Mucosa of descending colon (tissue), 3 donors: ENCODE data around the gene TFAP2A. TPM values are rescaled to one million over a fixed set of nuclear protein-coding genes. Genes with fewer than 3 reads are reported as not detected.

Experiments used
- ATAC-seq: fragments of 200-7000 bp; cut with Tn5 transposase; one replicate; pipeline ENCODE4 v1.9.1; 2020; ENCODE audit warnings: mild to moderate bottlenecking, moderate library complexity
- DNase-seq, 3 donors: peaks; one replicate each; pipeline ENCODE4 v3.0.0-alpha.2; 2020
- H3K36me3 ChIP-seq: fragments of 200-600 bp; one replicate; pipeline ENCODE4 v1.8.0; 2021; ENCODE audit warnings: low read depth, mild to moderate bottlenecking
- H3K4me1 ChIP-seq: fragments of 200-600 bp; one replicate; pipeline ENCODE4 v1.8.0; 2021; ENCODE audit warnings: low read depth, mild to moderate bottlenecking
- H3K4me3 ChIP-seq: fragments of 200-600 bp; one replicate; pipeline ENCODE4 v1.8.0; 2021; ENCODE audit warnings: mild to moderate bottlenecking
- H3K9me3 ChIP-seq: fragments of 200-600 bp; one replicate; pipeline ENCODE4 v1.8.0; 2021; ENCODE audit warnings: mild to moderate bottlenecking
- CTCF ChIP-seq: fragments of 200-600 bp; IDR thresholded peaks from one replicate; pipeline ENCODE4 v1.8.0; 2022; ENCODE audit warnings: antibody characterized with exemption, mild to moderate bottlenecking
- intact Hi-C, 2 donors: fragments of 100-400 bp; cut with DNase I in 1 of 2; cut with micrococcal nuclease in 1 of 2; formaldehyde crosslinking; loops; one replicate each; pipeline versions ENCODE4 v1.11.0 to v1.11.1; 2022; cut with DNase I, micrococcal nuclease
- total RNA-seq, 3 donors: library from RNA; stranded (reverse); fragmentation: NEBNext Ultra II Directional in 2 of 3; extraction: Animal tissue kit (Norgen Biotek cat#: 25700) in 2 of 3; gene quantifications; one replicate each; pipeline versions ENCODE4 v1.2.1 to v1.2.4, GENCODE V29; 2021 to 2023
- donor health status: DM: no; HTN: no; CAD: no; lungs with moderate emphysema.
- donor health status: DM: no; HTN: no; CAD: no.
- donor health status: DM: no; HTN: yes; CAD: no.

Gene TFAP2A
- total RNA-seq, 3 donors from 2014 or later = 0.09 to 0.98 (median 0.53) TPM

DNA sequence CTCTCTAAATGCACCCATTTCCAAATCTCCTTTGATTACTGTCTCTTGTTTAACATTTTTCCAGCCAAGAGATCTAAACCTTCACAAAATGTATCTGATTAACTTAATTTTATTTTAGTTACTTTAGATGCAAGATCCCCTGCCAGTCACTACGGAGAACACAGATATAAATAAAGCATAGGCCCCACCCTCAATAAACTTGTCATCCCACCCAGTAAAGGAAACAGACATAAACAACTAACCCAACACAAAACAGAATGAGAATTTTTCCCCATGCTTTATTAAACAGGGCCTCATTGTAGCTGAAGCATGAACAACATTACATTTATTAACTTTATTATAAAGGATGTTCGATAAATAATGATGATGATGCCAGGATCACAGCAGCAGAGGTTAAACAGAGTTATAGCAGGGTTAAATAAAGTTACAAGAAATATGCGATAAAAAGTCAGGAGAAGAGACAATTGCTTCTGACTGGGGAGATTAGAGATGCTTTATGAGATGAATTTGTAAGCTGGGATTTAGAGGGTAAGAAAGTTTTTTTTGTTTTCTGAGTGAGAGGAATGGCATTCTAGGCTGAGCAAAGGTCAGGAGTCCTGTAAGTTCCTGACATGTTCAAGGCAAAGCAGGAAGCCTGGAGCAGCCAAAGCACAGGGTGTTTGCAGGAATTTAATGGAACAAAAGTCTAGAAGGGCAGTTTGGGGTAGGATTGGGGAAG is 41.1 kb downstream of the TFAP2A start:
- no peak for TF ChIP-seq CTCF
- Histone ChIP-seq H3K4me3 (no peak overlapping the region), H3K9me3 (no peaks in the 10 kb centered on the region), H3K36me3 (no peaks in the 10 kb centered on the region), H3K4me1 (no peaks in the 10 kb centered on the region)
- intact Hi-C loops = no loop called here
- DNase-seq (no peak), ATAC-seq (no peak)

- DNase-seq = no peak
- TF ChIP-seq CTCF = no peak
Measured at GRCh38 chr6:10369896-10370295, 45.0 kb downstream of the TFAP2A start.

DNA sequence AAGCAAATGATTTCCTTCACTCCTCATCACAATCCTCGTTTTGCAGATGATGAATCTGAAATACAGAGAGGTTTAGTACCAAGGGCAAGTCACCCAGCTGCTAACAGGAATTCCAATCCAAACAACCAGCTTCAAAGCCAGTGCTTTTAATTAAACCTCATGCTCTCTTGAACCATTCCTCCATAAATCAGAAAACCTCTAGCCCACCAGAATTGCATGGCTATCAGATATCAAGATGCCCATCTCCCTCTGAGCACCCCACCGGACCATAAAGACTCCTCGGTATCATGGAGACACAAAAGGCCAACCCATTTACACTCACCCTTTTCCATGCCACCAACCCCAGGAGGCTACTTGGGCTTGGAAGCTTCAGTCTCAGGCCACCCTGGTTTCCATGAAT is 46.0 kb downstream of the TFAP2A start:
- ATAC-seq (no peak), DNase-seq (no peak)
- intact Hi-C loops = no loop called here
- Histone ChIP-seq H3K4me3 (no peak overlapping the region), H3K4me1 (no peaks in the 10 kb centered on the region), H3K9me3 (no peaks in the 10 kb centered on the region), H3K36me3 (no peaks in the 10 kb centered on the region)
- no peak for TF ChIP-seq CTCF

More at GRCh38 chr6:10369896-10370295, 45.0 kb downstream of the TFAP2A start:
- H3K36me3 ChIP-seq = no peaks in the 10 kb centered on the region
- ATAC-seq = no peak
- intact Hi-C loops = no loop called here
- H3K9me3 ChIP-seq = no peaks in the 10 kb centered on the region
- no peaks in the 10 kb centered on the region for H3K4me1 ChIP-seq
- no peak overlapping the region for H3K4me3 ChIP-seq

DNA sequence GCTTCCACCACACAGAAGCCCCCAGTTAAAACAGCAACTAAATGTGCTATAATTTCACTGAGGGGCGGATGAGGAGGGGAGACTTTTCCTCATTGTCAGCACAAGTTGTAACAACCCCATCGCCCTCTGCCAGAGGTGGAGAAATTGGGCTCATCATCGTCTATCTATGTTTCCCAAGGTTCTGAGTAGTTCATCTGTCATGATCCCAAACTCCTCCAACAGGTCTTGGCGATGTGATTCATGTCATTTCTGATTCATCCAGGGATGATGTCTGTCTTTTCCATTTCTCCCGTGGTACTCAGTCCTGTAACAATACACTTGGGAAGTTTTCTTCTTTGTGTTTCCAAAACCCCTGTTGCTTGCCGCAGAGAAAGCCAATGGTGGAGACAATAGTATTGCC is 51.0 kb downstream of the TFAP2A start:
- no peak for DNase-seq
- intact Hi-C loops = no loop called here

DNA sequence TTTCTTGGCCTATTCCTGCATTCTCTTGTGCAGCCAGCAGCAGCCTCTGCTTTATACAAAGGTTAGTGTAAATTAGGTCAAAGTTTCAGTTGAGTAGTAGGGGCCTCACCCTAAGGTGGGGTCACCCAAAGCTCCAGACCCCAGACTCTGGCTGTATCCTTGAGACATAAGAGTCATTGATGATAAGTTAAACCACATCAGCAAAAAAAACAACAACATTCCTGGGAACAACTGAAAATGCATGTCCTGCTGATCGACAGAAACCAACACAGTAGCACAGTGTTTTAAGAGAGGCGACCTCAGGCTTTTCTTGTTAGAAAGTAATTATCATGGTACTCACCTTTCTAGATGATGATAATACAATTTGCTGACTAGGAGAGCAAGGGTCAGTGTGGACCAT is 52.6 kb downstream of the TFAP2A start:
- intact Hi-C loops = no loop called here
- no peaks in the 10 kb centered on the region for H3K9me3 ChIP-seq
- TF ChIP-seq CTCF = no peak
- no peak for ATAC-seq
- H3K4me1 ChIP-seq = no peaks in the 10 kb centered on the region
- no peak for DNase-seq
- no peaks in the 10 kb centered on the region for H3K36me3 ChIP-seq
- no peak overlapping the region for H3K4me3 ChIP-seq

More for the DNA sequence above, 51.0 kb downstream of the TFAP2A start:
- ATAC-seq = no peak
- H3K4me3 ChIP-seq = no peak overlapping the region
- H3K9me3 ChIP-seq = no peaks in the 10 kb centered on the region
- no peaks in the 10 kb centered on the region for H3K36me3 ChIP-seq
- H3K4me1 ChIP-seq = no peaks in the 10 kb centered on the region
- TF ChIP-seq CTCF = no peak
